HG03558 (cell line): Measurements from ENCODE around the gene XPNPEP1.
A peak's percentile ranks its signal among the peaks of the same experiment; 100 is the strongest.

Source experiments
- ATAC-seq: cut with Tn5 transposase; IDR thresholded peaks from one replicate; pipeline ENCODE4 v1.9.1; 2021; ENCODE audit warnings: moderate number of reproducible peaks; ENCODE audit not compliant: unreplicated experiment; ENCODE audit errors: extremely low read depth

The XPNPEP1 gene

GRCh38 chr10:109898007-109898406, 25.3 kb downstream of the XPNPEP1 start:
- no peak for ATAC-seq

DNA sequence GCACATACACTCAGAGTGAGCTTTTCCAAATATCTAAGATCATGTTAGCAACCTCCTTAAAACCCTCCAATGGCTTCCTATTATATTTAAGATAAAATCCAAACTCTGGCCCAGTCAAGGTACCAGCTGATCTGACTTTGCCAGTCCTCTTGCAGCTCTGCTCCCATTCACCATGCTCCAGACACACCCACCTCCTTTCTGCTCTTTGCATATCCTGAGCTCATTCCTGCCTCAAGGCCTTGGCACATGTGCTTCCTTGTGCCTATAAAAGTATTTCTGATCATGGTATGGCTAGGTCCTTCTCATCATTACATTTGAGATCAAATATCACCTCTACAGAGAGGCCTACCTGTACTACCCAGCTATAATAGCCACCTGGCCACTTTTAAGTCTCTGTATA, 27.5 kb downstream of the XPNPEP1 start:
- ATAC-seq: no peak

- no peak for ATAC-seq
These were observed 28.1 kb downstream of the XPNPEP1 start for GRCh38 chr10:109895095-109895818.

GRCh38 chr10:109894516-109894915, 28.8 kb downstream of the XPNPEP1 start:
- peak; percentile 55 for ATAC-seq

DNA sequence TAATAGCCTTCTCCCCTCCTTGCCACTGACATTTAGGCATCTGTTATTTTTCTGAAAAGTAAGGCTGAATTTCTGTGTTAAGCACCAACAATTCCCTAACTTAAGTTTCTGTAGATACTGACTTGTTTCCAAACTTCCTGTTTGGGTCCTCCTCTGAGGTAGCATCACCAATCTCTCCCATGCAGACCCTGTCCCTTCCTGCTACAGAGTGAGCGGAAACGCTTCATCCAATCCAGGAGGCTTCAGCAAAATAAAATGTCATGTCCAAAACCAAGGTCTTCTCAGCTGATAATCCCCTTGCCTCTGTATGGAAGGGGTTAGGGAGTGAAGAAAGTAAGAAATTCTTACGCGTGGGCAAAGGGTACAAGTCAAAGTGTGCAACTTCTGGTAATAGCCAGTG, 29.9 kb downstream of the XPNPEP1 start:
- no peak for ATAC-seq

DNA sequence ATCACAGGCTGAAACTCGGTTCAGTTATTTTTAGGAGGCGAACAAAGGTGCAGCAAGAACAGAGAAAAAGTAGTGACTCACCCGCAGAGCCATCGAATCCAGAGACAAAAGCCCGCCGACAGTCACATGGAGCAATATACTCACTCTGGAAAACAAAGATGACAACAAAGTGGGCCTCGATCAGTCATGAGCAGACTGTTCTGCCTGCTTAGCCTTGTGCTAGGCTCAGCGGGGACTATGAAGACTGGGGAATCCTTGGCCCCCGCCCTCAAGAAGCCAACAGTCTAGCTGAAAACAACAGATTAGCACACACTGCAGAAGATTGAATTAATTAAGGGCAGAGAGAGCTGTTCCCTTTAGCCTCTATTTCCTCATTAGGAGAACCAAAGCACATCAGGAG, 30.4 kb downstream of the XPNPEP1 start:
- no peak for ATAC-seq

DNA sequence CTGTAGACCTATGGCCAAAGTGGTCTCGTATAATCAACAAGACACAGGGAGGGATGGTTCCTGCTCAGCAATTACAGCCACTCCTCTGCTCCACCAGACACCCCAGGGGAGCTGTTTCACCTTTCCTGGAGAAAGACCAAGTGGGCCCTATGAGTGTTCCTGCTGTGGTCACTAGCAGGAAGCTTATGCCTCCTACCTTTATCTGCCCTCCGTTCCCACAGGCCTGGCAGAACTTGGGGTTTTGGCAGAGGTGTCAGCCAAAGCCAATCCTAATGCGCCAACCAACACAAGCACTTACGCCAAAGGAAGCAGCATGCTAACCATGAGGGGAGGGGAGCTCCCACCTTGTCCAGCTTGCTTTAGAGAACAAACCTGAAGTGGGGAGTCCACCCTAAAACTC, 31.2 kb downstream of the XPNPEP1 start:
- ATAC-seq: no peak

- ATAC-seq: no peak
These were observed 32.2 kb downstream of the XPNPEP1 start for GRCh38 chr10:109891105-109891504.

DNA sequence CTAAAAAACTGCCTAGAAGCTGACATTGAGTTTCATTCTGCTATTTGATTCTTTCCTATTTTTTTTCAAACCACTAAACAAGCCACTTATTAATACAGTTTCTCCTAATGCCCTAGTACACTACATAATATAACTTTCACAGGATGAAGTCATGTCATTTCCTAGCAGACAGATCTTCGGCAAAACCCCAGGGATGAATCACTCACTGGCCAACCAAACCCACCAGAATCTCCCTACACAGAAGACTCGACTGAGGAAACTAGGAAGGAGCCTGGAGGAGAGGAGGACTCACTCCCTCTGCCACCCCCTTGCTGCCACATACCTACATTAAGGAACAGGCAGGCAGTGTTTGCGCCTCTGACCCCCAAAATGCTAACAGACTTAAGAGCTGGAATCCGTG, 33.4 kb downstream of the XPNPEP1 start:
- ATAC-seq: no peak

DNA sequence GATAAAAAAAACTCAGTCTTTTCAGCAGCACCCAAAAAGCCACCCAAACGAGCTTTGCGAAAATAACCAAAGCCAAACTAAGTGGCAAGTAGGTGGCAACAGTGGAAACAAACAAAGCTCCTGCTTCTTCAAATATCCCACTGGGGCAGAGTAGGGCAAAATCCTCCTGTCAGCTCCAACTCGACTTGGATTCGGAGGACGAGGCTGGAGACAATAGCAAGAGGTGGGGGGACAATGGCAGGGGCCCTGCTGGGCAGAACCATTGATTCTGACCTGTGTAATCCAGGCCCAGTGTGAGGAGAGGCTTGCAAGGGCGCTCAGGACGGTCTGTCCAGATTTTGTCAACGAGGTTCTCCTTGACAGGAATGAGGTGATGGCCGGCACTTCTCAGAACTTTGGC, 35.5 kb downstream of the XPNPEP1 start:
- ATAC-seq: no peak

GRCh38 chr10:109887243-109887642, 36.1 kb downstream of the XPNPEP1 start:
- no peak for ATAC-seq

DNA sequence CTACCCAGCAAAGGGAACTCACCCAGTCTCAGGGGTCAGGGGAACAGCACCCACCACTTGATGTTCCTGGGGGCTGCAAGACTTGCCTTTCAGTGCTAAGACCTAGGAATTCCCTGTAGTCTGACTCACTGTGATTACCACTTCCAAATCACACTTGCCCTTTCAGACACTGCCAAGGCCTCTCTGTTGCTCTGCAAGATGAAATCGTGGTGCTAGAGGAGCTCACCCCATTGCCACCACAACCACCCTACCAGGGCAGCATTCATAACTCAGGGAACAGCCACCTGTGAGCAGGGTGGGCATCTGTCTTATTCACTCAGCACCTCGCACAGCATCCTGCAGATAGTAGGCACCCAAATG, 36.5 kb downstream of the XPNPEP1 start:
- ATAC-seq: no peak

GRCh38 chr10:109886037-109886780, 37.1 kb downstream of the XPNPEP1 start:
- ATAC-seq: no peak

GRCh38 chr10:109883859-109884771, 39.2 kb downstream of the XPNPEP1 start:
- peak; percentile 42 for ATAC-seq

DNA sequence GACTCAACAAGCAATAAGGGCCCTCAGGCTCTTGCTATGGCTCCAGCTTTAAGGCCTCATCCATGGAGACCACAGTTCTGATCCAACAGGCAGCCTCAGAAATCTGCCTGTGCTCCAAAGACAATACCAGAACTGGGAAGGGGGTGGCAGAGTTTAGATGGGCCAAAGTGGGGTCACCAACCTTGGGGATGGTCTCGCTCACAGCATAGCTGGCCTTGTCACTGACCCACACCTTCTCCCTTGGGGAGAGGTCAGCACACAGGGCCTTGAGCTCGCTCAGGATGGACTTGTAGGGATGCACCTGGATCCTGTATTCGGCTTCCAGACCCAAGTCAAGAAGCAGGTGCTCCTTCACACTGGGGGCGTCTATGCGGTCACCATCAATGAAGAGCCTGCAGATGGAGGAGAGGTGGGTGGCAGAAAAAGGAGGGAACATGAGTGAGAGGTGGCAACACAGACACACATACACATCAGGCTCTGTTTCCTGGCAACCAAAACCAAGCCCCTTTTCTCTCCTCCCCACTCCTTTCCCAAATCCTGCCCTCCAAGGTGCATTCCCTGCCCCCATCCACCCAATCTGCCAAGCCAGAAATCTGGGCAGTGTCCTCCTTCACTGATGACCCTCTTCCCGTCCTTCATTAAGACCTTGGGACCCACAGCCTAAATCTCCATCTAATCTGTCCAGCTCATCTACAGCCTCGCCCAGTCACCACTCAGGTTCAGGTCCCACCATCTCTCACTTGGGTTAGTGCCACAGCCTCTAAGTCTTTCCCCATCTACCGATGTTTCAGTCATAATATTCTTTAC, 40.9 kb downstream of the XPNPEP1 start:
- no peak for ATAC-seq

DNA sequence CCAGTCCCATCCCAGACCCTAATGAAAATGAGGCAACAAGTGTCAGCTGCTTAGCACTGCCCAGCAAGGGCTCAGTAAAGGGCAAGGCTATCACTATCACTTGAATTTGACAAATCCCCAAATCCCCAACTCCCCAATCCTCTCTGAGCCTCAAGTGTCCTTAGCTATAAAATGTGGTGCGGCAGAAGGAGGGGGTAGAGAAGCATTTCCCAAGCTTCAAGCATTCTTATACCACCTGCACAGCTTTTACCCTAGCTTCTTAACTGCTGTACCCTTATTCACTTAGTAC, 41.6 kb downstream of the XPNPEP1 start:
- no peak for ATAC-seq

GRCh38 chr10:109880886-109881768, 42.2 kb downstream of the XPNPEP1 start:
- peak; percentile 68 for ATAC-seq

GRCh38 chr10:109877546-109877945, 45.8 kb downstream of the XPNPEP1 start:
- no peak for ATAC-seq
